ENCODE measurements around the gene LAMC2.

The LAMC2 gene

DNA sequence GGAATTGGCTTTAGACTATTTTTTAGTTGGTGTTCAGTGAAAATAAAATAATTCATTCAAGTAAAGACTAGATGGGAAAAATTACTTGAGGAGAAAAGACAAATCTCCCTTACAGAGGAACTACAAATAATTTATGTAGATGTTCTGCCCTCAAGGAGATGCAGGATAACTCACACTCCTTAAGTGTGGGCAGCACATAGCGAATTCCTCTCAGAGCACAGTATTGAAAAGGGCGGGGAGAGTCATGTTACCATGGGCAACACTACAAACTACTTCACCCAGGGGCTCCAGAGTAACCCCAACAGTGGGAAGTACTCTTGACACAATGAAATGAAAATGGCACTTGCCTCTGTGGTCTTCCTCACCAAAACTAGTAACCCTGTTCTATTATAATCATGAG is 20.6 kb upstream of the LAMC2 start:
- Histone ChIP-seq H3K18ac (ENCODE audit: low read length) (no peak overlapping the region), H3K9ac (ENCODE audit: low read depth, low read length, poor library complexity) (no peak overlapping the region), H2BK5ac (ENCODE audit: low read length) (no peak overlapping the region), H3K27ac (replicated peaks; ENCODE audit: low read length) (no peak overlapping the region), H3K4me1 (ENCODE audit: control insufficient read depth in 2 of 2, insufficient read depth in 1 of 2, low read depth in 1 of 2, low read length in 2 of 2) (peaks cover 7 to 18% of the 10 kb centered on the region in 2 donors), H3K4ac (ENCODE audit: low read length) (no peak overlapping the region), H2AFZ (ENCODE audit: low read length) (peak overlapping the region; percentile 24), H3K4me2 (ENCODE audit: insufficient read depth, low read length, poor library complexity, severe bottlenecking) (no peak overlapping the region), H2BK15ac (ENCODE audit: low read length) (no peak overlapping the region), H4K8ac (ENCODE audit: low read depth, low read length) (no peak overlapping the region), H4K91ac (ENCODE audit: low read depth, low read length, poor library complexity) (no peak overlapping the region), H3K36me3 (replicated peaks in 1 of 2; ENCODE audit: control insufficient read depth in 2 of 2, insufficient read depth in 2 of 2, low read length in 2 of 2) (no peaks in the 10 kb centered on the region), H2AK5ac (ENCODE audit: low read depth, low read length) (no peak overlapping the region), H3K27me3 (ENCODE audit: control insufficient read depth in 3 of 3, insufficient read depth in 3 of 3, low read depth in 1 of 3, low read length in 3 of 3) (no peaks in the 10 kb centered on the region), H3K9me3 (replicated peaks in 1 of 2; ENCODE audit: control insufficient read depth in 2 of 2, insufficient read depth in 1 of 2, low read depth in 1 of 2, low read length in 2 of 2) (no peaks in the 10 kb centered on the region), H2BK120ac (ENCODE audit: low read depth, low read length) (no peak overlapping the region), H3K4me3 (ENCODE audit: low read length in 2 of 2) (no peak overlapping the region), H3K14ac (ENCODE audit: low read length) (no peak overlapping the region), H3K79me1 (ENCODE audit: low read depth, low read length) (no peaks in the 10 kb centered on the region), H2BK12ac (ENCODE audit: low read length) (no peak overlapping the region), H3K23ac (ENCODE audit: low read depth, low read length, poor library complexity) (no peak overlapping the region)
- no peak for DNase-seq (ENCODE audit: low spot score)
- no CpG with 5 or more reads among the region's 2 CpGs for WGBS, 2 donors (ENCODE audit: extremely low coverage in 2 of 2, insufficient read length in 2 of 2, insufficient replicate concordance in 1 of 2)

DNA sequence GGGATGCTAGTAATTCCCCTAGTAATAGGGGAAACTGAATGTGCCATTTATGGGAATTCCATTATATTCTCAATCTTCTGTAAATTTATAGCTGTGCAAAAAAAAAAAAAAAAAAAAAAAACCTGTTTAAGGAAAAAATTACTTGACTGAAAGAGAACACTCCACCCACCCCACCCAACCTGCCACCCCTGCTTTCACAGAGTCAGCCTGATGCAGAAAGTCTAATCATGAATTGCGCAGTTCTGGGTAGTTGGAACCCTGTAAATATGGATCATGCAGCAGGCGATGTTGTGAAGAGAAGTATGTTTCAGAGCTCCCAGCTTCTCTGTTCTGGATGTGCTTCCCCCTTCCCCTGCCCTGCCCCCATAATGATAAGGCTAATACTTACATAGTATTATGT is 19.6 kb upstream of the LAMC2 start:
- Histone ChIP-seq H3K18ac (ENCODE audit: low read length) (no peak overlapping the region), H4K91ac (ENCODE audit: low read depth, low read length, poor library complexity) (no peak overlapping the region), H3K4me2 (ENCODE audit: insufficient read depth, low read length, poor library complexity, severe bottlenecking) (no peak overlapping the region), H3K23ac (ENCODE audit: low read depth, low read length, poor library complexity) (no peak overlapping the region), H2AK5ac (ENCODE audit: low read depth, low read length) (no peak overlapping the region), H3K4ac (ENCODE audit: low read length) (no peak overlapping the region), H2BK120ac (ENCODE audit: low read depth, low read length) (no peak overlapping the region), H3K27ac (replicated peaks; ENCODE audit: low read length) (no peak overlapping the region), H3K79me1 (ENCODE audit: low read depth, low read length) (no peaks in the 10 kb centered on the region), H2BK12ac (ENCODE audit: low read length) (no peak overlapping the region), H2AFZ (ENCODE audit: low read length) (no peak overlapping the region), H3K4me1 (ENCODE audit: control insufficient read depth in 2 of 2, insufficient read depth in 1 of 2, low read depth in 1 of 2, low read length in 2 of 2) (peaks cover 7 to 18% of the 10 kb centered on the region in 2 donors), H3K27me3 (ENCODE audit: control insufficient read depth in 3 of 3, insufficient read depth in 3 of 3, low read depth in 1 of 3, low read length in 3 of 3) (no peaks in the 10 kb centered on the region), H3K9ac (ENCODE audit: low read depth, low read length, poor library complexity) (no peak overlapping the region), H3K14ac (ENCODE audit: low read length) (no peak overlapping the region), H3K9me3 (replicated peaks in 1 of 2; ENCODE audit: control insufficient read depth in 2 of 2, insufficient read depth in 1 of 2, low read depth in 1 of 2, low read length in 2 of 2) (no peaks in the 10 kb centered on the region), H3K4me3 (ENCODE audit: low read length in 2 of 2) (no peak overlapping the region), H3K36me3 (replicated peaks in 1 of 2; ENCODE audit: control insufficient read depth in 2 of 2, insufficient read depth in 2 of 2, low read length in 2 of 2) (no peaks in the 10 kb centered on the region), H2BK15ac (ENCODE audit: low read length) (no peak overlapping the region), H4K8ac (ENCODE audit: low read depth, low read length) (no peak overlapping the region), H2BK5ac (ENCODE audit: low read length) (no peak overlapping the region)
- no peak for DNase-seq (ENCODE audit: low spot score)
- no CpG with 5 or more reads among the region's 2 CpGs for WGBS, 2 donors (ENCODE audit: extremely low coverage in 2 of 2, insufficient read length in 2 of 2, insufficient replicate concordance in 1 of 2)

DNA sequence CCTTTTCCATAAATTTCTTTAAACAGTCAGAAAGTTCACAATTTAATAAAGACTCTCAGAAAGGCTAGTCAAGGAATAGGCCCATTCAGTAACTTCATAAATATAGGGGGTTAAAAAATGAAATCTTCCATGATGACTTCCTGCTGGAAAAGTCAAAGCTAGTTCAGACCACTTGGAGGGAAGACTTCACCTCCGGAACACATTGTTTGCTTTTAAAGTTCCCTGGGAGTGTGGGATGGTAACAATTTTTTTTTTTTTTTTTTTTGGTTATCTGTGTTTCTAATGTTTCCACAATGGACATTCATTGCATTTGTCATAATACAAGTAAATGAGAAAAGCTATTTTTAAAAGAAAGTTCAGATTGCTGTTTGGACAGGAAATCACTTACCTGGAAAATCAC is 18.4 kb upstream of the LAMC2 start:
- H3K9me3 ChIP-seq (replicated peaks in 1 of 2; ENCODE audit: control insufficient read depth in 2 of 2, insufficient read depth in 1 of 2, low read depth in 1 of 2, low read length in 2 of 2): no peaks in the 10 kb centered on the region
- no peak overlapping the region for H3K4ac ChIP-seq (ENCODE audit: low read length)
- H2BK5ac ChIP-seq (ENCODE audit: low read length): no peak overlapping the region
- no CpG with 5 or more reads among the region's 1 CpG for WGBS, 2 donors (ENCODE audit: extremely low coverage in 2 of 2, insufficient read length in 2 of 2, insufficient replicate concordance in 1 of 2)
- H3K18ac ChIP-seq (ENCODE audit: low read length): no peak overlapping the region
- no peaks in the 10 kb centered on the region for H3K79me1 ChIP-seq (ENCODE audit: low read depth, low read length)
- no peak overlapping the region for H2BK15ac ChIP-seq (ENCODE audit: low read length)
- H4K91ac ChIP-seq (ENCODE audit: low read depth, low read length, poor library complexity): no peak overlapping the region
- H2BK120ac ChIP-seq (ENCODE audit: low read depth, low read length): no peak overlapping the region
- no peak overlapping the region for H3K4me2 ChIP-seq (ENCODE audit: insufficient read depth, low read length, poor library complexity, severe bottlenecking)
- H2AFZ ChIP-seq (ENCODE audit: low read length): no peak overlapping the region
- no peak overlapping the region for H2AK5ac ChIP-seq (ENCODE audit: low read depth, low read length)
- H3K4me3 ChIP-seq (ENCODE audit: low read length in 2 of 2): no peak overlapping the region
- H3K9ac ChIP-seq (ENCODE audit: low read depth, low read length, poor library complexity): no peak overlapping the region
- H3K27ac ChIP-seq (replicated peaks; ENCODE audit: low read length): no peak overlapping the region
- H3K27me3 ChIP-seq (ENCODE audit: control insufficient read depth in 3 of 3, insufficient read depth in 3 of 3, low read depth in 1 of 3, low read length in 3 of 3): no peaks in the 10 kb centered on the region
- no peak overlapping the region for H3K23ac ChIP-seq (ENCODE audit: low read depth, low read length, poor library complexity)
- H3K4me1 ChIP-seq (ENCODE audit: control insufficient read depth in 2 of 2, insufficient read depth in 1 of 2, low read depth in 1 of 2, low read length in 2 of 2): peaks cover 7 to 18% of the 10 kb centered on the region in 2 donors
- H3K36me3 ChIP-seq (replicated peaks in 1 of 2; ENCODE audit: control insufficient read depth in 2 of 2, insufficient read depth in 2 of 2, low read length in 2 of 2): no peaks in the 10 kb centered on the region
- no peak overlapping the region for H2BK12ac ChIP-seq (ENCODE audit: low read length)
- no peak overlapping the region for H3K14ac ChIP-seq (ENCODE audit: low read length)
- no peak for DNase-seq (ENCODE audit: low spot score)
- no peak overlapping the region for H4K8ac ChIP-seq (ENCODE audit: low read depth, low read length)

DNA sequence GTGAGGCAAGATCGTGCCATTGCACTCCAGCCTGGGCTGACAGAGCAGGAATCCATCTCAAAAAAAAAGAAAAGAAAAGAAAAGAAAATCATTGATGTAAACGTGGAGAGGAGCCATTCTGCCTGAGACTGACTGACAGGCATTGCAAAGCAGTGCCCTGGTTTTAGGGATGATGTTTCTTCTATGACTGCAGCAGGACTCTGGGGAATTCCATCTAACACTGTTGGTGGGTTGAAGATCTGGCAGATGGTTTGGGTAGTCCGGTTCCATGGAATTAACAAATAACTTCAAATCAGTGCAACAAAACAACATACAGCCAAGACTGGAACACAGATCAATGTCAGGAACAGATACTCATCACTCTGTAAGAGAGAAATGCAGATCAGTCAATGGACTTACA is 17.8 kb upstream of the LAMC2 start:
- no peak overlapping the region for H3K23ac ChIP-seq (ENCODE audit: low read depth, low read length, poor library complexity)

More for the DNA sequence above, 17.8 kb upstream of the LAMC2 start:
- Histone ChIP-seq H4K91ac (ENCODE audit: low read depth, low read length, poor library complexity) (no peak overlapping the region), H3K36me3 (replicated peaks in 1 of 2; ENCODE audit: control insufficient read depth in 2 of 2, insufficient read depth in 2 of 2, low read length in 2 of 2) (no peaks in the 10 kb centered on the region), H3K9me3 (replicated peaks in 1 of 2; ENCODE audit: control insufficient read depth in 2 of 2, insufficient read depth in 1 of 2, low read depth in 1 of 2, low read length in 2 of 2) (no peaks in the 10 kb centered on the region), H4K8ac (ENCODE audit: low read depth, low read length) (no peak overlapping the region), H2AK5ac (ENCODE audit: low read depth, low read length) (no peak overlapping the region), H2BK12ac (ENCODE audit: low read length) (no peak overlapping the region), H3K79me1 (ENCODE audit: low read depth, low read length) (no peaks in the 10 kb centered on the region), H3K27ac (replicated peaks; ENCODE audit: low read length) (no peak overlapping the region), H3K4me2 (ENCODE audit: insufficient read depth, low read length, poor library complexity, severe bottlenecking) (no peak overlapping the region), H3K4me3 (ENCODE audit: low read length in 2 of 2) (no peak overlapping the region), H2BK5ac (ENCODE audit: low read length) (no peak overlapping the region), H3K18ac (ENCODE audit: low read length) (no peak overlapping the region), H3K14ac (ENCODE audit: low read length) (no peak overlapping the region), H2BK15ac (ENCODE audit: low read length) (no peak overlapping the region), H2AFZ (ENCODE audit: low read length) (peak overlapping the region; percentile 40), H3K9ac (ENCODE audit: low read depth, low read length, poor library complexity) (no peak overlapping the region), H3K27me3 (ENCODE audit: control insufficient read depth in 3 of 3, insufficient read depth in 3 of 3, low read depth in 1 of 3, low read length in 3 of 3) (no peaks in the 10 kb centered on the region), H3K4ac (ENCODE audit: low read length) (no peak overlapping the region), H3K4me1 (ENCODE audit: control insufficient read depth in 2 of 2, insufficient read depth in 1 of 2, low read depth in 1 of 2, low read length in 2 of 2) (peaks cover 7 to 18% of the 10 kb centered on the region in 2 donors), H2BK120ac (ENCODE audit: low read depth, low read length) (no peak overlapping the region)
- no CpG with 5 or more reads among the region's 3 CpGs for WGBS, 2 donors (ENCODE audit: extremely low coverage in 2 of 2, insufficient read length in 2 of 2, insufficient replicate concordance in 1 of 2)
- DNase-seq (ENCODE audit: low spot score): no peak

All from neuronal stem cell (in vitro differentiated cells).